Measurements from ENCODE around the gene TSPAN19. TPM values are rescaled to one million over a fixed set of nuclear protein-coding genes. Genes with fewer than 3 reads are reported as not detected.

Gene TSPAN19
- total RNA-seq, 1 donor from 2014 or later, result 2.9 TPM

DNA sequence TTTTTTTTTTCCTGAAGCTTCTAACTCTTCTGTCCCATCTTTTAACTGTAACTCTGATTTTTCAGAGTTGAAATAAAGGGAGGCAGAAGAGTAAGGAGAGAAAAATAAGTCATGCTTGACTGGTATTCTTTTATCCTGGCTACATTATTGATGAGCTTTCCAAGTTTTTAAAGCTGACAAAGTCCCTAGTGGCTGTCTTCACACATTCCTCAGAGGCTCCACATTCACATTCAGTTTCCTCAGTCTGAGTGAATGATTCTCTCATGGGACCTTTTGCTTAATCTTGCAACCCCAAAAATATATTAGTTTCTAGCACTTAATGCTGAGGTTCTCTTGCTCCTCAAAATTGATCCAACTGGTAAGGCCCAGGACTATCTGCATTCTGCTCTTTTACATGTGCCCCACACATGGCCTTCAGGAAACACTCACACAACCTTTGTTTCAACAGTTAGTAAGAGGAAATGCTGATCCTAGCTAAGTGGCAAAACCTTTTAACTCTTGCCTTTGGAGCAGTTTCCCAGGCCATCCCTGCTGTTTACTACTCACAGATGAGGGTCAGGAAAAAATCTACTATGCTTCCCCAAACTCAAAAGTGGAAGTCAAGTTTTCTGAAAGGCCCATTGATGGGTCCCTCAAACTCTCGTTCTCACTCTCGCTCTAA, 61.8 kb downstream of the TSPAN19 start:
- no peaks in the 10 kb centered on the region for H3K27me3 Mint-ChIP-seq (ENCODE audit: unreplicated experiment)
- H3K9me3 Mint-ChIP-seq (ENCODE audit: unreplicated experiment), result no peaks in the 10 kb centered on the region
- H3K27ac Mint-ChIP-seq (ENCODE audit: unreplicated experiment), result peak overlapping the region; percentile 41
- TF ChIP-seq, protein P1, sequence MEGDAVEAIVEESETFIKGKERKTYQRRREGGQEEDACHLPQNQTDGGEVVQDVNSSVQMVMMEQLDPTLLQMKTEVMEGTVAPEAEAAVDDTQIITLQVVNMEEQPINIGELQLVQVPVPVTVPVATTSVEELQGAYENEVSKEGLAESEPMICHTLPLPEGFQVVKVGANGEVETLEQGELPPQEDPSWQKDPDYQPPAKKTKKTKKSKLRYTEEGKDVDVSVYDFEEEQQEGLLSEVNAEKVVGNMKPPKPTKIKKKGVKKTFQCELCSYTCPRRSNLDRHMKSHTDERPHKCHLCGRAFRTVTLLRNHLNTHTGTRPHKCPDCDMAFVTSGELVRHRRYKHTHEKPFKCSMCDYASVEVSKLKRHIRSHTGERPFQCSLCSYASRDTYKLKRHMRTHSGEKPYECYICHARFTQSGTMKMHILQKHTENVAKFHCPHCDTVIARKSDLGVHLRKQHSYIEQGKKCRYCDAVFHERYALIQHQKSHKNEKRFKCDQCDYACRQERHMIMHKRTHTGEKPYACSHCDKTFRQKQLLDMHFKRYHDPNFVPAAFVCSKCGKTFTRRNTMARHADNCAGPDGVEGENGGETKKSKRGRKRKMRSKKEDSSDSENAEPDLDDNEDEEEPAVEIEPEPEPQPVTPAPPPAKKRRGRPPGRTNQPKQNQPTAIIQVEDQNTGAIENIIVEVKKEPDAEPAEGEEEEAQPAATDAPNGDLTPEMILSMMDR (IDR thresholded peaks at IDR 0.05; ENCODE audit: partially characterized antibody, unreplicated experiment), result no peak
- H3K4me3 Mint-ChIP-seq (ENCODE audit: unreplicated experiment), result no peak overlapping the region
- no peak for DNase-seq
- no peaks in the 10 kb centered on the region for H3K36me3 Mint-ChIP-seq (ENCODE audit: unreplicated experiment)
- peaks cover 49% of the 10 kb centered on the region for H3K4me1 Mint-ChIP-seq (ENCODE audit: low read depth, unreplicated experiment)

DNA sequence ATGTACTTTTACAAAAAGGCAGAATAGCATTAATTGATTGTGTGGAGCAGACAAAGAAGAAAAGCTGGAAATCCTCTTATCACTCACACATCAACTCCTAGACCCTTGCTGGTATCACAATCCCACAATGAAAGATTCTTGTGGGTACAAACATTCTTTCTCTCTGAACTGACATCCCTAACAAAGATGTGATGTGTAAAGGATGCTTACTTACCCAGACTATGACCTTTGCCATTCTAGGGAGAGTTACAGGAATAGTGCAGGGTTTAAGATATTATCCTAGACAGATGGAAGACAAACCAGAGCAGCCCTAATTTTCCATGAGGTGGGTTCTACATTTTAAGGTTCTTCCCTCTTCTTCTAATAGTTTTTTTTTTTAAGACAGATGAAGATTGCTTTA, 63.1 kb downstream of the TSPAN19 start:
- Mint-ChIP-seq H3K27ac (ENCODE audit: unreplicated experiment) (peak overlapping the region; percentile 74), H3K9me3 (ENCODE audit: unreplicated experiment) (no peaks in the 10 kb centered on the region)

DNA sequence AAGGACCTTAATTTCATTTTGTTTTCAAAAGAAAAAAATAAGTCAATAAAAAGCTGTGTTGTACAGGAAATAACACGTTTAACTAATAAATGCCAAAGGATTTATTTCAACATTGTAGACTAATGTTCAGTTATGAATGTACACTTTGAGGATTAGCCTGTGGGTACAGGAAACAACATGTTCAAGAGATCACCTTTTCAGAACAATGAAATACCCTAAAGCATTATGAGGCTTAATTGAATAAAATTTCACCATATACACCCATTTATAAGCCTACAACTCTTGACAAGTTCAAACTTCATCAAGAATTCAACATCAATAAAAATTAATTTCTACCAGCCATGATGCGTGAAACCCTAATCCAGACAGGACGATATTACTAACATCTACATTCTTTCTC, 66.9 kb downstream of the TSPAN19 start:
- no peaks in the 10 kb centered on the region for H3K36me3 Mint-ChIP-seq (ENCODE audit: unreplicated experiment)
- peaks cover 50% of the 10 kb centered on the region for H3K4me1 Mint-ChIP-seq (ENCODE audit: low read depth, unreplicated experiment)
- H3K27ac Mint-ChIP-seq (ENCODE audit: unreplicated experiment), result no peak overlapping the region
- DNase-seq, result no peak
- TF ChIP-seq, protein P1 (IDR thresholded peaks at IDR 0.05; ENCODE audit: partially characterized antibody, unreplicated experiment), result no peak
- no peak overlapping the region for H3K4me3 Mint-ChIP-seq (ENCODE audit: unreplicated experiment)
- H3K9me3 Mint-ChIP-seq (ENCODE audit: unreplicated experiment), result no peaks in the 10 kb centered on the region
- H3K27me3 Mint-ChIP-seq (ENCODE audit: unreplicated experiment), result no peaks in the 10 kb centered on the region

More for the DNA sequence above, 63.1 kb downstream of the TSPAN19 start:
- Mint-ChIP-seq H3K4me1 (ENCODE audit: low read depth, unreplicated experiment) (peaks cover 44% of the 10 kb centered on the region), H3K36me3 (ENCODE audit: unreplicated experiment) (no peaks in the 10 kb centered on the region), H3K4me3 (ENCODE audit: unreplicated experiment) (no peak overlapping the region), H3K27me3 (ENCODE audit: unreplicated experiment) (no peaks in the 10 kb centered on the region)
- TF ChIP-seq, protein P1 (IDR thresholded peaks at IDR 0.05; ENCODE audit: partially characterized antibody, unreplicated experiment), result no peak
- DNase-seq, result no peak

Other genes starting within 250 kb of the TSPAN19 start
- 123 TPM for gene SLC6A15, start 123.5 kb downstream of the TSPAN19 start, total RNA-seq (ENCODE audit: unreplicated experiment)
- 10.6 TPM for gene LRRIQ1, start 74 bp upstream of the TSPAN19 start, total RNA-seq (ENCODE audit: unreplicated experiment)
- 3.8 TPM for gene ALX1, start 243.9 kb upstream of the TSPAN19 start, total RNA-seq (ENCODE audit: unreplicated experiment)

Data from glutamatergic neuron (in vitro differentiated cells).